GM23248 (cell line): ENCODE data around the gene TTC4.

Experiments used
- EZH2 ChIP-seq: fragments of 200-600 bp; sonication (generic); IDR thresholded peaks from 2 replicates; pipeline ENCODE4 v1.6.1; 2018; ENCODE audit warnings: antibody characterized with exemption, mild to moderate bottlenecking; ENCODE audit not compliant: insufficient read depth, poor library complexity, severe bottlenecking
- EZH2phosphoT487 ChIP-seq: fragments of 200-600 bp; sonication (generic); IDR thresholded peaks from 2 replicates; pipeline ENCODE4 v1.6.1; 2018; ENCODE audit warnings: antibody characterized with exemption, moderate library complexity, mild to moderate bottlenecking, low read depth; ENCODE audit not compliant: insufficient read depth

DNA sequence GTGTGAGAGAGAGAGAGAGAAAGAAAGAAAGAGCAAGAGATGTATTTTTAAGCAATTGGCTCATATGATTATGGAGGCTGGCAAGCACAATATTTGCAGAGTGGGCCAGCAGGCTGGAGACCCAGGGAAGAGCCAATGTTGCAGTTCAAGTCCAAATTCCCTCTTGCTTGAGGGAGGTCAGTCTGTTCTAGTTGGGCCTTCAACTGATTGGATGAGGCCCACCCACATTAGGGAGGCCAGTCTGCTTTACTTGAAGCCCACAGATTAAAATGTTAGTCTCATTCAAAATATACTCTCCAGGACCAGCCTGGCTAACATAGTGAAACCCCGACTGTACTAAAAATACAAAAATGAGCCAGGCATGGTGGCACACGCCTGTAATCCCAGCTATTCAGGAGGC lies 57.3 kb downstream of the TTC4 start:
- no peak for TF ChIP-seq EZH2
- no peak for TF ChIP-seq EZH2phosphoT487
